GM21390 (cell line): Measurements from ENCODE around the gene PIEZO2.

Source experiments
- ATAC-seq: cut with Tn5 transposase; IDR thresholded peaks from one replicate; pipeline ENCODE4 v1.9.1; 2021; ENCODE audit not compliant: unreplicated experiment

PIEZO2 gene

GRCh38 chr18:11033503-11033902 is 115.9 kb downstream of the PIEZO2 start:
- no peak for ATAC-seq

GRCh38 chr18:11031966-11032365 is 117.4 kb downstream of the PIEZO2 start:
- no peak for ATAC-seq

- no peak for ATAC-seq
Measured at GRCh38 chr18:11029021-11029420, 120.3 kb downstream of the PIEZO2 start.

- ATAC-seq = no peak
Measured at GRCh38 chr18:11027862-11028261, 121.5 kb downstream of the PIEZO2 start.

- no peak for ATAC-seq
Measured at GRCh38 chr18:11025671-11026070, 123.7 kb downstream of the PIEZO2 start.

- ATAC-seq = no peak
Measured at GRCh38 chr18:11024928-11025669, 124.3 kb downstream of the PIEZO2 start.

GRCh38 chr18:11021477-11021876 is 127.9 kb downstream of the PIEZO2 start:
- ATAC-seq = no peak

- ATAC-seq = no peak
Measured at GRCh38 chr18:11020877-11021414, 128.4 kb downstream of the PIEZO2 start.

- no peak for ATAC-seq
Measured at GRCh38 chr18:11020161-11020853, 129.1 kb downstream of the PIEZO2 start.

GRCh38 chr18:11019295-11020105 is 129.9 kb downstream of the PIEZO2 start:
- no peak for ATAC-seq

- no peak for ATAC-seq
Measured at GRCh38 chr18:11009869-11010268, 139.5 kb downstream of the PIEZO2 start.

- no peak for ATAC-seq
Measured at GRCh38 chr18:11009147-11009546, 140.2 kb downstream of the PIEZO2 start.

- ATAC-seq = no peak
Measured at GRCh38 chr18:11008505-11008904, 140.9 kb downstream of the PIEZO2 start.

GRCh38 chr18:11005528-11005927 is 143.8 kb downstream of the PIEZO2 start:
- no peak for ATAC-seq

- ATAC-seq = no peak
Measured at GRCh38 chr18:11004951-11005350, 144.4 kb downstream of the PIEZO2 start.

- ATAC-seq = no peak
Measured at GRCh38 chr18:11004294-11004693, 145.1 kb downstream of the PIEZO2 start.

GRCh38 chr18:11002796-11003195 is 146.6 kb downstream of the PIEZO2 start:
- ATAC-seq = no peak

- ATAC-seq = no peak
Measured at GRCh38 chr18:11002277-11002676, 147.1 kb downstream of the PIEZO2 start.

- no peak for ATAC-seq
Measured at GRCh38 chr18:11000071-11000470, 149.3 kb downstream of the PIEZO2 start.

GRCh38 chr18:10997885-10998284 is 151.5 kb downstream of the PIEZO2 start:
- ATAC-seq = no peak

GRCh38 chr18:10995550-10995949 is 153.8 kb downstream of the PIEZO2 start:
- no peak for ATAC-seq
